Stomach (tissue), 9 donors: ENCODE data around the gene BPIFB1. TPM values are rescaled to one million over a fixed set of nuclear protein-coding genes. Genes with fewer than 3 reads are reported as not detected.

Experiments used
- DNase-seq, 2 donors: peaks; one replicate each; pipeline versions ENCODE4 v3.0.0 to v3.0.0-alpha.2; 2013 to 2019
- H3K27ac ChIP-seq, 5 donors: fragments of 200-600 bp in 4 of 5; sonication (generic) in 4 of 5; one replicate each; pipeline ENCODE4 v1.5.1; 2013 to 2019; ENCODE audit warnings: mild to moderate bottlenecking in 1 of 5, moderate library complexity in 1 of 5
- H3K27me3 ChIP-seq, 3 donors: fragments of 200-600 bp; sonication (generic); one replicate each; pipeline ENCODE4 v1.5.1; 2017 to 2019; ENCODE audit warnings: mixed run types in 1 of 3
- H3K36me3 ChIP-seq, 4 donors: fragments of 200-600 bp; sonication (generic); 1 replicate in 3 of 4; 2 replicates in 1 of 4; pipeline ENCODE4 v1.5.1; 2016 to 2019
- H3K4me1 ChIP-seq, 4 donors: fragments of 200-600 bp; sonication (generic); one replicate each; pipeline ENCODE4 v1.5.1; 2016 to 2019
- H3K4me3 ChIP-seq, 4 donors: fragments of 200-600 bp; sonication (generic) in 3 of 4; one replicate each; pipeline ENCODE4 v1.5.1; 2016 to 2019; ENCODE audit warnings: mild to moderate bottlenecking in 1 of 4
- H3K9me3 ChIP-seq, 4 donors: fragments of 200-600 bp; sonication (generic); one replicate each; pipeline ENCODE4 v1.5.1; 2016 to 2019
- EP300 ChIP-seq: sonication (generic); formaldehyde crosslinking; IDR thresholded peaks from one replicate; pipeline ENCODE4 v1.6.1; 2017; ENCODE audit warnings: antibody characterized with exemption
- POLR2A ChIP-seq, 4 donors: fragments of 450-650 bp; IDR thresholded peaks; one replicate each; pipeline ENCODE4 v1.6.1; 2016; ENCODE audit warnings: antibody characterized with exemption in 4 of 4, control low read depth in 2 of 4, mild to moderate bottlenecking in 1 of 4, moderate library complexity in 1 of 4
- POLR2AphosphoS5 ChIP-seq, 3 donors: sonication (generic); formaldehyde crosslinking; IDR thresholded peaks; one replicate each; pipeline ENCODE4 v1.6.1; 2016; ENCODE audit warnings: antibody characterized with exemption in 3 of 3
- WGBS, 5 donors: extraction: QIAGEN DNeasy Blood & Tissue Kit in 3 of 5; methylation state at CpG; one replicate each; pipeline versions ENCODE4 v1.1.5 to v1.1.7; 2013 to 2018; 5-methylcytosine and 5-hydroxymethylcytosine counted together
- intact Hi-C: fragments of 100-400 bp; cut with DNase I; formaldehyde crosslinking; loops from one replicate; pipeline ENCODE4 v1.15.1; 2023; ENCODE audit warnings: low total_unique reads
- polyA plus RNA-seq, 3 donors: library from polyadenylated mRNA; stranded (reverse); fragments of 200-250 nt; gene quantifications; one replicate each; pipeline ENCODE4 v1.2.3, GENCODE V29; 2013
- total RNA-seq, 5 donors: library from RNA; depleted of rRNA; stranded (reverse); fragments of >200 nt; gene quantifications; one replicate each; pipeline versions ENCODE4 v1.1.0 to v1.2.3, GENCODE V29; 2014 to 2016
- TF ChIP-seq, protein P1 (sequence below), 7 experiments: fragments of 450-650 bp in 4 of 7; fragments of 200-600 bp in 3 of 7; sonication (generic) in 3 of 7; IDR thresholded peaks; one replicate each; pipeline ENCODE4 v1.5.1; 2016 to 2019; ENCODE audit warnings: antibody characterized with exemption in 7 of 7, control low read depth in 2 of 7, mild to moderate bottlenecking in 1 of 7
- donor health status: healthy with polysubstance abuse.
- donor health status: Bipolar disorder and iron deficiency.
- donor health status: healthy.

Gene BPIFB1
- total and polyA plus RNA-seq, 8 donors: 2.3 to 169 (median 37.9) TPM; not detected in 1

DNA sequence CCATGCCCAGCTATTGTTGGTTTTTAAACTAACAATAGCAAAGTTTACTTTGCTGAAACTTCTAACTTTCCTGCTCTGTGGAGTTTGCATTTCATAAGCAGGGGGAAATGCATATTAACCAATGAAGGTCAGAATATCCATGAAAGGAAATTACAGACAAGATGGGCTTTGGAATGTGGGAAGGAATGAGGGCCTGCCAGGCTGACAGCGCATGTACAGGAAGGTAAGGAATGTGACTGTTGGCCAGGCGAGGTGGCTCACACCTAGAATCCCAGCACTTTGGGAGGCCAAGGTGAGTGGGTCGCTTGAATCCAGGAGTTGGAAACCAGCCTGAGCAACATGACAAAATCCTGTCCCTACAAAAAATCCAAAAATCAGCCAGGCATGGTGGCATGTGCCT lies 68.7 kb downstream of the BPIFB1 start:
- no peak overlapping the region for H3K27ac ChIP-seq
- no peak overlapping the region for H3K4me3 ChIP-seq
- H3K4me1 ChIP-seq: no peaks in the 10 kb centered on the region
- H3K27me3 ChIP-seq: no peaks in the 10 kb centered on the region
- no peak for DNase-seq
- intact Hi-C loops: no loop called here
- WGBS, 5 donors: 74 to 98% (median 80%) methylated on average over 3 of the region's 3 CpGs
- no peaks in the 10 kb centered on the region for H3K9me3 ChIP-seq
- TF ChIP-seq, protein P1, sequence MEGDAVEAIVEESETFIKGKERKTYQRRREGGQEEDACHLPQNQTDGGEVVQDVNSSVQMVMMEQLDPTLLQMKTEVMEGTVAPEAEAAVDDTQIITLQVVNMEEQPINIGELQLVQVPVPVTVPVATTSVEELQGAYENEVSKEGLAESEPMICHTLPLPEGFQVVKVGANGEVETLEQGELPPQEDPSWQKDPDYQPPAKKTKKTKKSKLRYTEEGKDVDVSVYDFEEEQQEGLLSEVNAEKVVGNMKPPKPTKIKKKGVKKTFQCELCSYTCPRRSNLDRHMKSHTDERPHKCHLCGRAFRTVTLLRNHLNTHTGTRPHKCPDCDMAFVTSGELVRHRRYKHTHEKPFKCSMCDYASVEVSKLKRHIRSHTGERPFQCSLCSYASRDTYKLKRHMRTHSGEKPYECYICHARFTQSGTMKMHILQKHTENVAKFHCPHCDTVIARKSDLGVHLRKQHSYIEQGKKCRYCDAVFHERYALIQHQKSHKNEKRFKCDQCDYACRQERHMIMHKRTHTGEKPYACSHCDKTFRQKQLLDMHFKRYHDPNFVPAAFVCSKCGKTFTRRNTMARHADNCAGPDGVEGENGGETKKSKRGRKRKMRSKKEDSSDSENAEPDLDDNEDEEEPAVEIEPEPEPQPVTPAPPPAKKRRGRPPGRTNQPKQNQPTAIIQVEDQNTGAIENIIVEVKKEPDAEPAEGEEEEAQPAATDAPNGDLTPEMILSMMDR (IDR thresholded peaks at IDR 0.05): no peak
- TF ChIP-seq POLR2AphosphoS5 (IDR thresholded peaks at IDR 0.05) (no peak), EP300 (no peak), POLR2A (IDR thresholded peaks at IDR 0.05) (no peak)
- peaks cover 5 to 91% (median 63%) of the 10 kb centered on the region in 4 donors for H3K36me3 ChIP-seq

DNA sequence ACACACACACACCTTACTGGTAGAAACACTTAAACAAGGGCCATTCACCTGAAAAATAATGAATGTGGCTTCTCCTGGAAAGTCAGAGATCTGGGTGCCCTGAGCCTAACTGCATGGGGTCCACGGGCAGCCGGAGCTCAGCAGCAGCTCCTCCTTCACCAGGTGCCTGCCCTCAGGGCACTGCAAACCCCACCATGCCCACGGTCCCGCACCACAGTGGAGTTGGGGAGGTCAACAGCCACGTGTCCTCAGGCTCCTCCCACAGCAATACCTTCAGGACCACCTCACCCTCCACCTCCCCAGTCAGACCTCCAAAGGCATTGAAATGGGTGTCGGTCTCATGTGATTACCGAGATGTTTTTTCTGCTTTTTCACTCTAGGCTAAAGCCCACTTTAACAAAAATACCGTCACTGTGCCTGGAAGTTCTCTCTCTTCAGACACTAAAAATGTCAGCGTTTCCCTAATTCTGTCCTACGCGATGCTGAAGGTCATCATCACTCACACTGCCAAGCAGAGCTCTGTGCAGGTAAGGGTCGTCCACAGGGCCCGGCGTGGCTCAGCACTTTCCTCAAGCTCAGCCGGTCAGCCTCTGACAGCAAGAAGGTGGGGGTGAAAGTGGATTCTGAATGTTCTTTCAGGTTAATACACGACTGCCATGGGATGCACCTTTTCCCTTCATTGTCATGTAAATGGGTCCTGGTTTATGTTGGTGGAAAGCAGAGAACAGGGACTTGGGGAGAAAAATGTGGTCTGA lies 69.4 kb downstream of the BPIFB1 start:
- Histone ChIP-seq H3K27me3 (no peaks in the 10 kb centered on the region), H3K36me3 (peaks cover 5 to 93% (median 68%) of the 10 kb centered on the region in 4 donors), H3K4me3 (no peak overlapping the region), H3K9me3 (no peaks in the 10 kb centered on the region), H3K4me1 (no peaks in the 10 kb centered on the region), H3K27ac (no peak overlapping the region)
- no peak for DNase-seq
- 82 to 91% (median 85%) methylated on average over 14 to 16 of the region's 16 CpGs for whole genome bisulfite sequencing, 5 donors
- intact Hi-C loops: no loop called here
- TF ChIP-seq POLR2A (IDR thresholded peaks at IDR 0.05) (no peak), EP300 (no peak), POLR2AphosphoS5 (IDR thresholded peaks at IDR 0.05) (no peak)
- TF ChIP-seq, protein P1 (IDR thresholded peaks at IDR 0.05): no peak

DNA sequence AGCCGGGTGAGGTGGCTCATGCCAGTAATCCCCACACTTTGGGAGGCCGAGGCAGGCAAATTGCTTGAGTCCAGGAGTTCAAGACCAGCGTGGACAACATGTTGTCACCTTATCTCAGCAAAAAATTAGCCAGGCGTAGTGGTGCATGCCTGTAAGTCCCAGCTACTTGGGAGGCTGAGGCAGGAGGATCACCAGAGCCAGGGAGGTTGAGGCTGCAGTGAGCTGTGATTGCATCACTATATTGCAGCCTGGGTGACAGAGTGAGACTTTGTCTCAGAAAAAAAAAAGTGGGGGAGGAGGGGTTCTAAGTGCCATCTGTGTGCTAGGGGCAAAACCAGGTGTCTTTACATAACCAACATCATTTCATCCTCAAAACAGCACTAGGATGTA lies 70.0 kb downstream of the BPIFB1 start:
- TF ChIP-seq, protein P1 (IDR thresholded peaks at IDR 0.05): no peak
- no peak for TF ChIP-seq POLR2AphosphoS5 (IDR thresholded peaks at IDR 0.05)
- no peak for TF ChIP-seq EP300
- TF ChIP-seq POLR2A (IDR thresholded peaks at IDR 0.05): no peak
- intact Hi-C loops: no loop called here
- no peak for DNase-seq

More for the DNA sequence above, 70.0 kb downstream of the BPIFB1 start:
- H3K9me3 ChIP-seq: no peaks in the 10 kb centered on the region
- no peak overlapping the region for H3K27ac ChIP-seq
- no peak overlapping the region for H3K4me3 ChIP-seq
- no peaks in the 10 kb centered on the region for H3K27me3 ChIP-seq
- WGBS, 5 donors: 92 to 96% (median 96%) methylated on average over 4 of the region's 4 CpGs
- H3K36me3 ChIP-seq: peaks cover 5 to 92% (median 73%) of the 10 kb centered on the region in 4 donors
- H3K4me1 ChIP-seq: no peaks in the 10 kb centered on the region

Other genes with a start within 250 kb of the BPIFB1 start
- gene BPIFB3, start 229.3 kb upstream of the BPIFB1 start, total RNA-seq: not detected
- gene BPIFB3, start 229.3 kb upstream of the BPIFB1 start, polyA plus RNA-seq: not detected
- gene BPIFB4, start 203.6 kb upstream of the BPIFB1 start, total RNA-seq: not detected
- gene BPIFB4, start 203.6 kb upstream of the BPIFB1 start, polyA plus RNA-seq: not detected
- not detected for gene BPIFA2, start 115.1 kb upstream of the BPIFB1 start, total RNA-seq
- gene BPIFA2, start 115.1 kb upstream of the BPIFB1 start, polyA plus RNA-seq: not detected
- not detected for gene BPIFA3, start 65.9 kb upstream of the BPIFB1 start, total RNA-seq
- gene BPIFA3, start 65.9 kb upstream of the BPIFB1 start, polyA plus RNA-seq: not detected
- under 1 TPM in 1 of 5 donors, not detected in 4; 0.72 TPM for gene BPIFA1, start 47.2 kb upstream of the BPIFB1 start, total RNA-seq
- not detected for gene BPIFA1, start 47.2 kb upstream of the BPIFB1 start, polyA plus RNA-seq
- gene CDK5RAP1, start 118.3 kb downstream of the BPIFB1 start, total RNA-seq: 10 to 100 TPM; 12.0 to 30.7 (median 14.6) TPM
- 10 to 100 TPM; 21.7 to 38.7 (median 31.0) TPM for gene CDK5RAP1, start 118.3 kb downstream of the BPIFB1 start, polyA plus RNA-seq
- 10 to 100 TPM in 4 of 5 donors, 1 to 10 TPM in 1; 8.8 to 40.8 (median 27.4) TPM for gene SNTA1, start 160.5 kb downstream of the BPIFB1 start, total RNA-seq
- gene SNTA1, start 160.5 kb downstream of the BPIFB1 start, polyA plus RNA-seq: 10 to 100 TPM; 16.0 to 23.5 (median 21.7) TPM
- gene CBFA2T2, start 206.9 kb downstream of the BPIFB1 start, total RNA-seq: 10 to 100 TPM; 11.1 to 29.9 (median 14.8) TPM
- 1 to 10 TPM; 2.9 to 5.8 (median 4.0) TPM for gene CBFA2T2, start 206.9 kb downstream of the BPIFB1 start, polyA plus RNA-seq